Superior temporal gyrus (tissue), 1 donor: Measurements from ENCODE around the gene PEX26.
"Not testable (repeated sequence)": the region's sequence is repeated elsewhere in the genome, so short reads cannot be mapped to it uniquely, and the experiment has no call there.

Source experiments
- DNase-seq: peaks from one replicate; pipeline ENCODE4 v3.0.0-alpha.2; 2016; ENCODE audit errors: extremely low spot score

PEX26 gene

DNA sequence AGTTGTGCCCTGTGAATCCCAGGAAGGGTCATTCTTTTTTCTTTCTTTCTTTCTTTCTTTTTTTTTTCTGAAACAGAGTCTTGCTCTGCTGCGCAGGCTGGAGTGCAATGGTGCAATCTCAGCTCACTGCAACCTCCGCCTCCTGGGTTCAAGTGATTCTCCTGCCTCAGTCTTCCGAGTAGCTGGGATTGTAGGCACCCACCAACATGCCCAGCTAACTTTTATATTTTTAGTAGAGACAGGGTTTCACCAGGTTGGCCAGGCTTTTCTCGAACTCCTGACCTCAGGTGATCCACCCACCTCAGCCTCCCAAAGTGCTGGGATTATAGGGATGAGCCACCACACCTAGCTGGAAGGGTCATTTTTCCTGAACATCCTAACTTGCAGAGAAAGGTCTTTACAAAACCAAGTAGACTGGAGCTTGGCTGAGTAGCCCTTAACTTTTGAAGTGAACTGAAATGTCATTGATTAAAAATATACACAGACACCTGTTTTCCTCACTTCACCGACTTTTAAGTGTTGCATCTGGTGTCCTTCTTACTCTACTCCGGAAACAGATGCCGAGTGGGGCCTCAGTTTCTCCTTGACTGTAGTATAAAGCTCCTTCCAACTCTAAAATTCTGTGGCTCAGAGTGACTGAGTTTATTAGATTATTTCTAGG, 6.4 kb upstream of the PEX26 start:
- DNase-seq: not testable (repeated sequence)

DNA sequence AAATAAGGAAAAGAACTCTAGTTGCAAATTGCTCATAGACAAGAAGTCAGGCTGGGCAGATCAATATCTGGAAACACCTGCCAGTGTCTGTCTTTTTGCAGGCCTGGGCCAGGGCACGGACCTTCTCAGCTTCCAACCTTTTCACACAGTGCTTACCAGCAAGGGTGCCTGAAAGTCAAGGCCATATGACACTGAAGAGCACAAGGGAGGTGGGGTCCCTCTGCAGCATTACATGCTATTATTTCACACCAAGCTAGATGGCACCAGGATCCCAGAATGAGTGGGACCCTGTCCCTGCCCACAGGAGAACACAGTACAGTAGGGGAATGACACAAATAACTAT, 5.9 kb upstream of the PEX26 start:
- DNase-seq: no peak

DNA sequence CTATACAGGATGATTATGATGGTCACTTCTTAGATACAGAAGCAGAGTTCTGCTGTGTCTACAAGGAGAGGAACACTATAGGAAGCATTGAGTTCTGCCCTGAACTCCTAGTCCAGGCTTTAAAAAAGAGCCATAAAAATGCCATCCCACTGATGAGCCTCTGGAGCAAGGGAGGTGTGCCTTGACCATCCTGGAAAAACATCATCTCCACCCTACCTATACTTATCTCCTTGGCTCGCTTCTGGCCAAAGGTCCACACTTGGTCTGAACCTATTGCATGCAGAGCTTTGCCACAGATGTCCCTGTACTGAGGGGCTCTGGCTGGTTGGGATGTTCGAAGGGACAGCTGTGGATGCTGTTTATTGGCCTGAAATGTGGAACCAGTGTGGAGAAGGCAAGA, 4.3 kb upstream of the PEX26 start:
- DNase-seq: no peak

DNA sequence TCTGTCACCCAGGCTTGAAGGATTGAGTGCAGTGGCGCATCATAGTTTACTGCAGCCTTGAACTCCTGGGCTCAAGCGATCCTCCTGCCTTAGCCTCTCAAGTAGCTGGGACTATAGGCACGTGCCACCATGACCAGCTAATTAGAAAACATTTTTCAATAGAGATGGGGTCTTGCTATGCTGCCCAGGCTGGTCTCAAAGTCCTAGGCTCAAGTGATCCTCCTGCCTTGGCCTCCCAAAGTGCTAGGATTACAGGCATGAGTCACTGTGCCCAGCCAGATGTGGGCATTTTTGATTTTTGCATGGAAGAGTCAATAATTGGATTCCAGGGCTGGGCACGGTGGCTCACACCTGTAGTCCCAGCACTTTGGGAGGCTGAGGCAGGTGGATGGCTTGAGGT, 3.9 kb upstream of the PEX26 start:
- not testable (repeated sequence) for DNase-seq

DNA sequence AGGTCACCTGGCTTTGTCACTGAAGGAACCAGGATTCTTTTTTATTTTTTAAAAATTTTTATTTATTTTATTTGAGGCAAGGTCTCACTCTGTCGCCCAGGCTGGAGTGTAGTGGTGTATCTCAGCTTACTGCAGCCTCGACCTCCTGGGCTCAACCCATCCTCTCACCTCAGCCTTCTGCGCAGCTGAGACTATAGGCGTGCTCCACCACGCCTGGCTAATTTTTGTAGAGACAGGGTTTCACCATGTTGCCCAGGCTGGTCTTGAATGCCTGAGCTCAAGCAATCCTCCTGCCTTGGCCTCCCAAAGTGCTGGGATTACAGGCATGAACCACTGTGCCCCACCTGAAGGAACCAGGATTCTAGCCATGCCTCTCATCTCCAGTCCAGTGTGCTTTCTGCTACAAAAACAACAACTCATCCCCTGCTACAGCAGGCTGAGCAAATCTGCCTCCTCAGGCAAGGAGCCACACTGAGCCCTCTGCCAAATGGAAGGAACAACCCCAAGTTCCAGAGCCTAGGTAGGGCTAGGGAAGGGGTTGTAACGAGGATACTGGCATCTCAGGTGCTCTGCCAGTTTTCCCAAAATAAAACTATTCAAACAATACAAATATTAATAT, 2.6 kb upstream of the PEX26 start:
- DNase-seq: no peak

DNA sequence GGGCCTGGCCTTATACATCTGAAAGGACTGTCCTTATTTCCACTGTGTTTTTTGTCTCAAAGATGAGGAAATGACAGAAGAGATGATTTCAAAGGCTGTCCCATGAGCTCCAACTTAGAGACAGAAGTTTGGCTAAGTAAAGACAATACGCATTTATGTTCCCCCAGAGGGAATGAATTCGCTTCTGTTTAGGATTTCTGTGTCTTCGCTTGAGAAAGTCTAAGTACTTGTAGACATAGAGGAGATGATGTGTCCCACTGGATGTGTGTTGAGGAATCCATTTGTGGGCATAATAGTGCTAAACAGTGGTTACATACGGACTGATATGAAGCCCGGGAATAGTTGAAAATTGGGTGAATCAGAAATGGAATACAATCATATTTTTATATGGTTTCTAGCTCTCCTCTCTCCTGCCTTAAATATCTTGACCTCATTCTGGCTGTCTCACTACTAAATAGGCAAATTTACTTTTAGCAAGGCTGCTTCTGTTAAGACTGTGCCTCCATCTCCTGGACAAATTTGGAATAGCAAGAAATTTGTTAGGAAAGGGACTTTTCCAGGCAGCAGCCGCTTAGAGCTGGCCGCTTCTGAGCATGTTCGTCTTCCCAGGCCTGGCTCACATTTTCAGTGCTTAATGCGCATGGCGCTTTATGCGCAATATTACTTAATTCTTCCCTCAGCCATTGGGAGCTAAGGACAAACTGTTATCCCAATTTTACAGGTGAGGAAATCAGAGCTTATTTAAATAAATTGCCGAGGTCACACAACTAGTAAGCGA, 1.9 kb upstream of the PEX26 start:
- peak; percentile 99 for DNase-seq

DNA sequence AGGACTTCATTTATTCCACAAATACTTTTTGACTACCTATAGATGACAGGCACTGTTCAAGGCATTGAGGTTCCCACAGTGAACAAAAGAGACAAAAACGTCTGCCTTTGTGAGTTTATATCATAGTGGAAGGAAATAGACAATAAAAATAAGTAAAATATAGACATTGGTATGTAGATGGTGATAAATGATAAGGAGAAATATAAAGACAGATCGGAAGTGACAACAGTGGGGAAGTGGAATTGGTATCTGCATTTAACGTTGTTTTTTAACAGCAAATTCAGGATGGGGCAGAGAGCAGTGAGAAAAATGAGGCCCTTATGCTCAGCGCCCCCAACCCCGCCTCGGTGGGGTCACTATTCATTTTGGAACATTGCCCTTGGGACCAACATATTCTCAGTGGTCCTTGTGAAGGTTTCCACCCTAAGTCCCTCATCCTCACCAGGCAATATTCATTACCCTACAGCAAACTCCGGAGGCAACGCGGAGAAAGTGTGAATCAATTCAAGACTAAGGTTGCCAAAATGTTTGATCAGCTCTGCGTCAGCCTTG, 627 bp upstream of the PEX26 start:
- DNase-seq: no peak

DNA sequence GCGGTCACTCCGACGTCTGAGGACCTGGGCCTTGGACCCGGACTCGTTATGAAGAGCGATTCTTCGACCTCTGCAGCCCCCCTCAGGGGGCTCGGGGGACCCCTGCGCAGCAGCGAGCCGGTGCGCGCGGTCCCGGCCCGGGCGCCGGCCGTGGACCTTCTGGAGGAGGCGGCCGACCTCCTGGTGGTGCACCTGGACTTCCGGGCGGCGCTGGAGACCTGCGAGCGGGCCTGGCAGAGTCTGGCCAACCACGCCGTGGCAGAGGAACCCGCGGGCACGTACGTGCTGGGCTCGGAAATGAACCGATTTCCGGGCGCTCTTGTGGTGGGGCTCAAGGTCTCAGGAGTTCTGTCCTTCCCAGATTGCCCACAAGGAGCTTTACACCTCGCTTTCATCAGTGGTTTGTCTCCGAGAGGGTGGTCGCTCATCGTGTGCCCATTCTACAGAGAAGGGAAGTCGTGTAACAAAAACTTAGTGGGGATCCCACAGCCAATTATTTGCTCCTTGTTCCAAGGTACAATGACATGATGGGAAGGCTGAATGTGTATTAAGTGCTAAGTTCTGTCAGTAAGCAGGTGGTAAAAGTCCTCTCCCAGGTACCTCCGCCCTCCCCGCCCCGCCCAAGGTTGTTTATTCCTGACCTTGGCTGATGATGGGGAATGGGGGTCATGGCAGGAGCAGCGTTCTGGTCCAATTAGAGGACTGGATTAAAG, 695 bp downstream of the PEX26 start:
- DNase-seq: no peak

DNA sequence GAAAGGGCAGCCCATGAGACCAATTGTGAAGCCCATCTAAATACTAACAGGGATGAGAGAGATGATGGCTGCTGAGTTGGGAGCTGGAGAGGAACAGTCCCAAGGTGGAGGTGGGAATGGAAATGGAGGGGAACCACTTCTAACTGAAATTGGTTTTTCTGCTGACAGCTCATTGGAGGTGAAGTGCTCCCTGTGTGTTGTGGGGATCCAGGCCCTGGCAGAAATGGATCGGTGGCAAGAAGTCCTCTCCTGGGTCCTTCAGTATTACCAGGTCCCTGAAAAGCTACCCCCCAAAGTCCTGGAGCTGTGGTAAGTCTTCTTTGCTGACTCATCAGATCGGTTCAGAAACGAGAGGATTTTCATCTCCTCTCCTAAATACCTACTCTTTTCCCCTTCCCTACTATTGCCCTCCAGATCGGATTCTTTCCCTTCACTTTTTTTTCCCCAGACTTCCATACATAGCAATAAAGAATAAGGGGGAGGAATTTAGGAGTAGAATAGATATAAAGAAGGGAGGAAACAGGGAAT, 2.0 kb downstream of the PEX26 start:
- no peak for DNase-seq

DNA sequence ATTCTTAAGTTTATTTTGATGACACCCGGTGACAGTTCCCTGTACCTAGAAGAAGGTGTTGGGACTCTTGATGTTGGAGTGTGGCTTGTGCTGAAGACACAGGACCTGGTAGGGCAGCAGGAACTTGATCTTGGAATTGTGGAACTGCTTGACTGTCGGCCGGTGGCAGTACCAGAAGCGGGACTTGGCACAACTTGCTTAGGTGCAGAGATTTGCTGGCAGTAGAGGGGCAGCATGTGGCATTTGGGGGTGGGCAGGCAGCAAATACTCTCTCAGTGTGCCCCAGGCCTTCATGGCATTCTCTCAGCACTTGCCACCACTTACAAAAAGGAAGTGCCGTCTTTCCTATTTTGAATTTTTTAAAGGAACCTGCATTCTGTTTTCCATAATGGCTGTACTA, 3.6 kb downstream of the PEX26 start:
- no peak for DNase-seq

DNA sequence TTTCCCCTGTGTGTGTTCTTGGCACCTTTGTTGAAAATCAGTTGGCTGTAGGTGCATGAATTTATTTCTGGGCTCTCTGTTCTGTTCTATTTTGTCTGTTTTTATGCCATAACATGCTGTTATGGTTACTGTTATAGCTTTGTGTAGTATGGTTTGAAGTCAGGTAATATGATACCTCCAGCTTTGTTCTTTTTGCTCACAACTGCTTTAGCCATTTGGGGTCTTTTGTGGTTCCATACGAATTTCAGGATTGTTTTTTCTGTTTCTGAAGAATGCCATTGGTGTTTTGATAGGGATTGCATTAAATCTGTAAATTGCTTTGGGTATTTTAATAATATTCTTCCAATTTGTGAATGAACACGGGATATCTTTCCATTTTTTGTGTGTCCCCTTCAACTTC, 4.7 kb downstream of the PEX26 start:
- no peak for DNase-seq

DNA sequence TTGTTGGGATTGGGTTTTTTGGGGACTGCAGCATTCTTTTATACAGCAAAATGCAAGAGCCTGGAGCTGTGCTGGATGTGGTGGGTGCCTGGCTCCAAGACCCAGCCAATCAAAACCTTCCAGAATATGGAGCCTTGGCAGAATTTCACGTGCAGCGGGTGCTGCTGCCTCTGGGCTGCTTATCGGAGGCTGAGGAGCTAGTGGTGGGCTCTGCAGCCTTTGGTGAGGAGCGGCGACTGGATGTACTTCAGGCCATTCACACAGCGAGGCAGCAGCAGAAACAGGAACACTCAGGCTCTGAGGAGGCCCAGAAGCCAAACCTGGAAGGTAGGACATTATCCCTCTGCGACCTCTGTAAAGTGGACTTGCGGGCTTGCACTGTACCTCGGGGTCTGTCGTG, 5.6 kb downstream of the PEX26 start:
- no peak for DNase-seq

DNA sequence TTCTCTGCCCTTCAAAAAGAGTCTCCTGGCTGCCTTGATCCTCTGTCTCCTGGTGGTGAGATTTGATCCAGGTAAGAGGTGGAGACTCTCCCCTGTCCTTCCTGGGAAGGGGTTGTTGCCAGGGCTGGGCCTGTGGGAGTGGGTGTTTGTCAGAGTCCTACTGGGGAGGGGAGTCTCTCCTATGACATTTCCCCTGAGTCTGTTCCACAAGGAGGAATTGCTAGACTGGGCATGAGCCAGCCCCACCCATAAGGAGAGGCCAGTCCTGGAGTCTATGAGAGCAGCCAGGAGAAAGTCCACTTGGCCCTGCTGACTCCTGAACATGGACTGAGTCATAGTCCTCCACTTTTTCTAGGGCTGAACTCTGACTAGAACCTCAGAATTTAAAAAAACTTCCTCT, 7.4 kb downstream of the PEX26 start:
- DNase-seq: no peak

DNA sequence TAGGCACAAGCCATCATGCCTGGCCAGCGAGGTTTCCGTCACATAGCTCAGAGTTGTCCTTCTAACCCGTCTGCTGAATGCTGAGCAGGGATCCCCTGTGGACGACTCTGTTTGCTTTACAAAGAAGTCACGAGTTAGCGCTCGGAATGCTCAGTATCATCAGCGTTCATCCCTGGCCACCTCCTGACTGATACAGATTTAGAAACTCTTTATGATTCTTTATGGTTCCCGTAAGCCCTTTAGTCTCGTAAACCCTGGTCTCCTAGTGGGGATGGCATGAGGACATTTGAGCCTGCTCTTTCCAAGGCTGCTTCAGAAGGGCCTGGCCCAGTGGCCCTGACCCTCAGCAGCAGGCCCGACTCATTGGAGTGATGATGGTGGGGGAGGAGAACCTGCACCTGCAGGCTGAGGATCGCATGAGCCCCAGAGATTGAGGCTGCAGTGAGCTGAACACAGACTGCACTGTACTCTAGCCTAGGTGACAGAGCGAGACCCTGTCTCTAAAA, 9.6 kb downstream of the PEX26 start:
- DNase-seq: no peak

DNA sequence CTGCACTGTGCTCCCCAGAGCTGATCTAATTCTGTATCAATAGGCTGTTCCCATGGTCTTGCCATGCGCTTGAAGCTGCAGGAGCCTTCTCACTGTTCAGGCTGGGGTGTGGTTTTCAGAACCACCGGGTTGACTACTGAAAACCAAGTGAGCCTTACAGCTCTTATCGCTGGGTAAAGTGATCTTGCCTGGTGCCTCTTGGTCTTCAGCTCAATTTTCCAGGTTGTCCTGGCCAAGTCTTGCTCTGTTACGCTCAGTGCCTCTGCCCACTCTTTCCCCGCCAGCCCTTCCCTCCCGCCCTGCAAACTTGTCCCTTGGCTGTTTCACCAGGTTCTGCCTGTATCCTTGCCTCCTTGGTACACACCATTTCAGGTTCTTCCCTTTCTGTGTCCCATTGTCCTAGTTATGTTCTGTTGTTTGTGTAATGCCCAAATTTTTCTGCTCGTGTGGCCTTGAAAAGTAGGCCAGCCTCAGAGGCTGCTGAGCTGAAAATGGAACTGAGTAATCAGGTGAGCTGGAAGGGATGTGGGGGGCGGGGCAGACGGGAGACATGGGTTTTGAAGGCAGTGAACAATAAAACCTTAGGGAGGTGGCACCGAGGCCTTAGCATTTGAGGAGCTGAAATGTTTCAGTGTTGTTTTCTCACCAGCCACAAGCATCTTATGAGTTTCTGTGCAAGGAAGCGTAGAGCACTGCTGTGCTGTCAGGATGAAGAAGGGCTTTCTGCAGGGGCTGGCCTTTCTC, 11.2 kb downstream of the PEX26 start:
- no peak for DNase-seq

DNA sequence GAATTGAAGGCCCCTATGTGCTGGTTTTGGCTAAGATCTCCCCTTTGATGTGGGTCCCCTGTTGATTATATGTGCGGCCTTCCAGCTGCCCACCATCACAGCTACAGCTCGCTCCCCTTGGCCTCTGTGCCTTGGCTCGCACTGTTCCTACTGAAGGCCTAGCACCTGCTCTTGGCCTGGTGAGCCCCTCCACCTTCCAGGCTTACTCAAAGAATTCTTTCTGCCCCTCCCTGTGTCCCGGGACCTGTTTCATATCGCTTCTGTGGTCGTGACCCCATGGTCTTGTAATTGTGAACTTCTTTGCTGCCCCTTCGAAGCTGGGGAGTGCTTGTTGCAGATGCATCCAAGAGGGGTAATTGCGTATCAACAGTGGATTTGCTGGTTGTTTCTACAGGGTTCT, 12.5 kb downstream of the PEX26 start:
- DNase-seq: no peak

DNA sequence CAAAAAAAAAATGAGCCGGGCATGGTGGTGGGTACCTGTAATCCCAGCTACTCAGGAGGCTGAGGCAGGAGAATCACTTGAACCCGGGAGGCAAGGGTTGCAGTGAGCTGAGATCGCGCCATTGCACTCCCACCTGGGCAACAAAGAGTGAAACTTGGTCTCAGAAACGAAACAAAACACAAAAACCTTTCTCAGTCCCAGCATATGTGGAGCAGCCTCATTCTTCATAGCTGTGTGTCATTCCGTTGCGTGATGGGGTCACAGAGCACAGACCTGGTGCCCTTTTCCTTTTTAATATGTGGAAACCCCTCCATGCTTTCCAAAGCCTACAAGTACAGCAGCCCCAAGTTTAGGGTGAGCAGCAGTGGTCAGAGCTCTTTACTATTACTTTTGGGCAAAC, 13.7 kb downstream of the PEX26 start:
- no peak for DNase-seq

DNA sequence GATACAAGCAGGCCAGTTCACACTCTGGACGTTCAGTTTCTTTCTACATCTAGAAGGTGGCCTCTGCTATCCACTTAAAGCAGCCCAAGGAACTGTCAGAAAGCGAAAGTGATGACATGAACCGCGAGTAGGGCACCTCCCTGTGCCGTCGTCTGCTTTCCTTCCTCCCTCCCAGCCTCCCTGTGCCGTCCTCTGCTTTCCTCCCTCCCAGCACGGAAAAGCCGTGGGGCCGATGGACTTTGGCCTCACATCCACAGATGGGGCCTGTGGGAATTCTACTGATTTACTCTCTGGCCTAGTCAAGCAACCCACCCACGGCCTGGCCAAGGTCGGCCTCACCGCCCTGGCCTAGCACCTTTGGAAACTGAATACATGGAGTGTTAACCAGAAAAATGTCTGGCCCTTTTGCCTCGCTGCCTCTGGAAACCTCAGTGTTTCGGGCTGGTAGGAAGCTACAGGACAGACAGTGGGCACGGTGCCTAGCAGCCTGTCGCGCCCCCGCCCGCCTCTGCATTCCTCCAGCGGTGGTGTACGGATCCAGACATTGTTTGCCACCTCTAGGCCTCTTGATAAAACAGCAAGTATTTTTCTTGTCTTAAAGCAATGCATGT, 14.2 kb downstream of the PEX26 start:
- DNase-seq: no peak

DNA sequence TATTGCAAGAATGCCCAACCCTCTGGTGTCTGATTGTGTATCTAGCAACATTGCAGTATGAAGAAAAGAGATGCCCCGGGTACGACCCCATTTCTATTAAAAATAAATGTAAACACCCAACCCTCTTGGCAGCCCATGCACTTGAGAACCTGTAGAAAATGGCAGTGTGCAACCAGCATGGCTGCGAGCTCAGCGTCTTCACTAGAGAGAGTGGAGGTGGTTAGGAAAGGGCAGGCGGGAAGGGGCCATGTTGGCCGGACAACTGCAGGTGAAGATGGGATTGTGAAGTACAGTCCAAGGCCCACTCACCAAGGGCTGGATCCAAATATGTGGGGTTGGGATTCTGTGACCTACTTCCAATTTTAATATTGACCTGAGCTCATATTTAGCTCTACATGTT, 15.9 kb downstream of the PEX26 start:
- DNase-seq: no peak

DNA sequence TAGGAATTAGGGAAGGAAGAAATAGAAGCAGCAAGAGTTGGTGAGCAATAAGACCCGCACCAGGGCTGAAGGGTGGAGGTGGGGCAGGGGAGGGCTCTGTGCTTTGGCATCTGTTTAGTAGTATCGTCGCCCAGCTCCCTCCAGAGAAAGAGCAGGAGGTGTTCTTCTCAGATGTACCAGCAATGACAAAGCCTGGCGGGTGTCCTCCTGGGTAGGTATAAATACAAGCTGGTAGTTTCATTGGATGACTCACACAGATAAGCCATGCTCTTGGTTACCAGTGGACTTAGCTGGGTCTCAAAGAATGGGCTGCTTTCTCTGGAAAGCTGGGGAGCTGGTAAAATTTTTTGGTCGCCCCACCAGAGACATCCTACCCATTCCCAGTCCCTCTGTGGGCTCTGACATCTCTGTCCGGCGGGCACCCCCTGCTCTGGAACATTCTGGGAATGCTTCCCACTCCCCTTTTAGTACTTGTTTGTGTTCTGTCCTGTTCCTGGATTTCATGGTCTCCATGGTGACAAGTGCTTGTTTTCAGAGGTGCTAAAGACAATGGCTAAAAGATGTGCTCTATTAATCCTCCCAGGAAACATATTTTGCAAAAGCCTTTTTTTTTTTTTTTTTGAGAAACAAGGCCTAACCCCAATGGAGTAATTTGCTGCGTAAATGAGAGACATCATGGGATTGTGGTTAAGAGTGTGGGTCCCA, 17.5 kb downstream of the PEX26 start:
- DNase-seq: peak; percentile 42
